NCI-H128 (cell line): ENCODE data around the gene AREL1.

Experiments used
- DNase-seq: peaks from one replicate; lab custom pipeline; 2025; ENCODE audit not compliant: unreplicated experiment; lab: John Stamatoyannopoulos, UW

The AREL1 gene

DNA sequence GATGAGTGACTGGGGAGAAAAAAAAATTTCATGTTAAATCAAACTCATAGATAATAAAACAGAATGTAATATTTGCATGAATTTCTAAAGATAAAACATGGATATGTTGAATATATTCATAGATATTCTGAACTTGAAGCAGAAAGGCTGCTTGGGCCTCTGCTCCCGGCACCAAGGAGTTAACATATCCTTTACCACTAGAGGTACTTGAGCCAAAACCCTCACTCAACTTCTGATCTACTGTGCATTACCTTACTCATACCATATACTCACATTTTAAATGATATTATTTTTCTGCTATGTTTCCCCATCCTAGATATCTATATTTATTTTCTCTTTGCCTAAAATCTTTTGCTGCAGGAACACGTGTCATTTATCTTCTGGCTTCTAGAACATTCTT, 14.9 kb downstream of the AREL1 start:
- no peak for DNase-seq

DNA sequence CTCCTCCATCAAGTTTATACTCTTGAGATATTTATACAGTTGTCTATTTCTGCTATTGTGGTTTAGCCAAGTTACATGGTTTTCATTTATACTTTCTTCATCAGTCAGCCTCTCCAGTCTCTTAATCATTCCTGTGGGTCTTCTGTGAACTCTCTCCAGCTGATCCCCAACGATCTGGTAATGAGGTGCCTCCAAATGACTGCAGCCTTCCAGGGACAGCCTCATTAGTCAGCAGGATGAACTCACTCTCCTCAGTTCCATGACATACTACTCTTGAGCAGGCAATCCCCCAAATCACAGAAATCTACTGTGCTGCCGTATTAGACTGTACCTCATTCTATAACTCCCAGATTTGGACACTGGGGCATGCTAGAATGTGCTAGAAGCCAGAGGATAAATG, 15.3 kb downstream of the AREL1 start:
- no peak for DNase-seq

DNA sequence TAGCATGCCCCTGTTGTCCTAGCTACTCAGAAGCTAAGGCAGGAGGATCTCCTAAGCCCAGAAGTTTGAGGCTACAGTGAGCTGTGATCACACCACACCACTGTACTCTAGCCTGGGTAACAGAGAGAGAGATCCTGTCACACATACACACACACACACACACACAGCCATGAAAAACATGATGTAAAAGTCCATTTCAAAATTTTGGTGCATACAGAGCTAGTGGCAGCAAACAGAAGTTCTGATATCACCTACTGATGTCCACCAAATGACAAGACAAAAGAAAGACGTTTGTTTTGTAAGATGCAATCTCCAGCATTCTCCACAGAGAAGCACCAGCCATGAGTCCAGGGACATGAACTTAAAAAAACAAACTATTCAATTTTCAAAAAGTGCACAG, 15.9 kb downstream of the AREL1 start:
- no peak for DNase-seq

DNA sequence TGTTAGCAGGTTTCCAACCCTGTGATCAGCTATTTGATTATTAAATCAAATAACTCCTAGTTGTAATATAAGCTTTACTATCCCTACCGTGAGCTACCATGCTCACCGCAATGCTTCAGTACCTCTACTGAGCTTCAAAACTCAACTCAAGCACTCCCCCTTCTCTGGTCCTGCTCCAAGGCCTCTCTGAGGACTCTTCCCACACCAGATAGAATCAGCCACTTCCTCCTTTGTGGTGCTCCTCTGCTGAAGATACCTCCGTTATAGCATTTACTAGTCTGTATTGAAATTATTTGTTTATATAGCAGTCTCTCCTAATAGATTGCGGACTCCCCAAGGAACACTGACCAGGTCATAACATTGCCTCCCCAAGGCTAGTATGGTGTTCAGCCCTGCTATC, 17.5 kb downstream of the AREL1 start:
- no peak for DNase-seq

DNA sequence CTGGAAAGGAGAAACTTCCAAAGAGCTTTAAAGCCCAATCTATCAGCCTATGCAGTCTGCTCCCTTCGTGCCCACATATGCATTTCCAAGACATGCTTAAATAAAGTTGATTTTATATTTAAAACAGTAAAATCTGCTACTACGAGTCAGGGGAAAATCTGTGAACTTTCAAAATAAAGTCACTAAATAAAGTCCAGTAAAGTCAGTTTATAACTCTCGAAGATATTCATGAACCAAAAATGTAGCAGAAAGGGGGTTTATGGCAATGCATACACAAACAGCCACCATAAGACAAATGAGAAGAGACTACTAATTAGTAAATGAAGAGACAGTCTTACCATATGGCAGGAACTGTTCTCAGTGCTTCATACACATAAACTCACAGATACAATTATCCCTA, 19.7 kb downstream of the AREL1 start:
- DNase-seq = no peak

DNA sequence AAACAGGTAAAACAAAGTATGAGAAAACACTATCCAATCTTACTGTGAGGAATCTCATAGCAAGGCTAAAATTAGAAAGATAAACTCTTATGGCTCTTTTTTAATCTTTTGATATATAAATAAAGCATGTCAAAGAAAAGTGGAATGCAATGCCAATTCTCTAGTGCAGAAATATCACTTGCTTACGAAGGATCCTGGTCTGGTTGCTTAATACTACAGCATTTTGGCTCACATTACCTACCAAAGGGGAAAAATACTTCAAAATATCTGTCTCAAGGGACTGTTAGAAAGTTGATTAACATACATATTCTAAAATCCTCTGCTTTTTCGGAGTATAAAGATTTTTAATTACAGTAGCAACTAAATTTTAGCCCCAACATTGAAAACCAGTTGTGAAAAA, 21.4 kb downstream of the AREL1 start:
- no peak for DNase-seq

DNA sequence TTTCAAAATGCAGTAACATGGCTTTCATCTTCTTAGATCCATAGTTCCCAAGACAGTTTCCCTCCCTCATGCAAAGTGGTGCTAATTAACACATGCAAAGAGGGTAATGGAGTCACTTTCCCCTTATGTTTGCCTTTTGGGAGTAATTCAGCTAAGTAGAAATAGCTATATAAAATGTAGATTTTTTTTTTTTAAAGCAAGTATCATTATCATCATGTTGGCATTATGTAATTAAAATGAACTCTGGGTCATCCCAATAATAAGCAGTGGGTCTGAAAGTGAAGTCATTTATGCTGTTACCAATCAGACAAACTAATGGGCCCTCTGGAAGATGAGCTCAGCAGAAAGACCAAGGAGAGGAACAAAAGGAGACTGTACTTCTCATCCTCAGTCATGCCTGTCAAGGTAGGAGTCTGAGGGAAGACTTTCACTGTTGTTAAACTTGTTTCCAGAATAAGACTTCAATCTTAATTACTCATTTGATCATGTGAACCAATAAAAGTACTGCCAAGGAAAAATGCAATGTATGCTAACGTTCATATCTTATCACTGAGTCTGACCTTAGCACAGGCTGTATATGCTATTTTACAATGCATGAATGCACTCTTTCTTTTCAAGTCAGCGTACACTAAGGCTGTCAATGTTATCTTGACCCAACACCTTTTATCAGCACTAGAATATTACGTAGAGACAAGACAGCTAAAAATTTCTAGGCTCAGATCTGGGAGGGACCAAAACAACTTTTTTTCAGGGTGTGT, 26.8 kb downstream of the AREL1 start:
- no peak for DNase-seq

DNA sequence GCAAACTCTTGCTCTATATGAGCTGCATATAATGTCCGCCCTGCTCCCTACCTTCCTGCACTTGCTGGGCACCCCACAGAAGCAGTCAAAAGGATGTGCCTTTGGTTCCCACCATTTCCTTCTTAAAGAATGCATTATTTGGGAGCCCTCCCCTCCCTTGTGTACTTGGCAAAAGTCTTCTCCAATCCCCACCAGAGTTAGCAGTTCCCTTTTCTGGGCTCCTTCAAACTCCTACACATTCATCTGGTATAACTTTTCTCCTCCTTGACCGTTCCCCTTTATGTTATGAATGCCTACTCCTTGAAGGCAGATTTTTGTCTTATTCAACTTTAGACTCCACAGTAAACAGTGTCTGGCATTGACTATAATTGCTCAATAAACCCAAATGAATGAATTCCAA, 27.8 kb downstream of the AREL1 start:
- DNase-seq = no peak

DNA sequence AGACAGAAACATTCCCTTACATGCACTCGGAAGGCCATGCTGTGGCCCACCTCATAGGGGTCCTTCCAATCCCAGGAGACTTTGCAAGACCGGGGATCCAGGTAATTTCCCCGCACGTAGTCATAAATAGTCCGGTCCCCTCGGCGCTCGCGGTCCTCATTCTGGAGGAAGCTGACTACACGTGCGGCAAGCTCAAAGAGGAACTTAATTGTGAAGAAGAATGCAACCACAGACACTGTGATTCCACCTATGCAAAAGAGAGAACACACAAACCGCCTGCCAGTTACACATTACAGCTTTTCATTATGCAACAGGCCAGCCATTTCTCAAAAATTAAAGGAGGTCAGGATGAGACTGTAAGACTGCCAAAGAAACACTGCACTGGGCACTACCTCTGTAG, 28.4 kb downstream of the AREL1 start:
- DNase-seq = no peak

DNA sequence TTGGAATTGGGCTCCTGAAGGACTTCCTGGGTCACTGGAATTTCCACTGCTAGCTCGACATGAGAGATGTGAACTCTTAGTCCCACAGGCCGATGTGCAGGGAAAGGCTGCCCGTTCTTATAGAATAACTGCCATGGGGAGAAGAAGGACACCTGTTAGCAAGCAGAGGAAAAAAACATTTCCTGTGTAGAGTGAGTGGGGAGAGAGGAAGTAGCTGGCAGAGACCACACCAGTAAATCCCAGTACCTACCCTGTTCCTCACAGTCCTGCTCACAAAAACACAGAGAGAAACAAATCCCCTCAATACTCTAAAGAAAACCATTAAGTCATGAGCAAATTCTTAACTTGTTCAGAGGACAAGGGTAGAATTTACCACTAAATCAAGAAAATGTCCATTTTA, 29.5 kb downstream of the AREL1 start:
- no peak for DNase-seq

DNA sequence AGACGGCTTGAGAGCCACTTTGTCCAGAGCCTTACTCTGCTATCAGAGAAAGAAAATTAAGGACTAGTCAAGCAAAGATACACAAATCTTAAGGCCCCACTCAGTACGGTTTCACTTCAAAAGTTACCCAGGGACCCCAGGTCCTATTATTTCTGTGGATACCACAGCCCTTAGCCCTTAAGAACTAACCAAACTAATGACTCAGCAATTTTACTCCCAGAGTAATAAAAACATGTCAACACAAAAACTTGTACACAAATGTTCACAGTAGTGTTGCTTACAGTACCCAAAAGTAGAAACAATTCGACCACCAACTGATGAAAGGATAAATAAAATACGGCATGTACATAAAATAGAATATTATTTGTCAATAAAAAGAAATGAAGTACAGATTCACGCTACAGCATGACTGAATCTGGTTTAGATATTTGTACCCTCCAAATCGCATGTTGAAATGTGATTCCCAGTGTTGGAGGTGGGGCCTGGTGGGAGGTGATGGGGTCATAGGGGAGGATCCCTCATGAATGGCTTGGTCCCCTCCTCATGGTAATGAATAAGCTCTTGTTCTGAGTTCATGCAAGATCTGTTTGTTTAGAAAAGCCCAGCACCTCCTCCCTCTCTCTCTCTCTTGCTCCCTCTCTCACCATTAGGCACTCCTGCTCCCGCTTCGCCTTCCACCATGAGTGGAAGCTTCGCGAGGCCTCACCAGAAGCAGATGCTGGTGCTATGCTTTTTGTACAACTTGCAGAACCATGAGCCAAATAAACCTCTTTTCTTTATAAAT, 30.5 kb downstream of the AREL1 start:
- no peak for DNase-seq

DNA sequence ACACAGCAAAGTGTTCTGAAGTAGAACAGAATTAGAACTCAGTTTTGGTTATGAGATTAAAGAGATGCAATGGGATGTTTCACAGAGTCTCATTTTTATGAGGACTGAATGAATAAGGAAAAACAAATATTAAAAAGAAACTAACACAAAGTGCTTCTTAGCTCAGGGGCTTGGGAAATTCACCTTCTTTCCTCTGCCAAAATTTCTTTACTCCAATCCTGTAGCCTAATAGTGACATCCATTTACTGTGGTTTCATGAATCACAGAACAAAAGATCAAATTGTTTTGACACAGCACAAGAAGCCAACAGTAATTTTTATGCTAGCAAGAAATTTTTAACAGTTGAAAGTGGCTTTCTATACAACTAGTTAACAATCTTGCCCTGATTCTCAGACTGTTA, 37.7 kb downstream of the AREL1 start:
- no peak for DNase-seq

DNA sequence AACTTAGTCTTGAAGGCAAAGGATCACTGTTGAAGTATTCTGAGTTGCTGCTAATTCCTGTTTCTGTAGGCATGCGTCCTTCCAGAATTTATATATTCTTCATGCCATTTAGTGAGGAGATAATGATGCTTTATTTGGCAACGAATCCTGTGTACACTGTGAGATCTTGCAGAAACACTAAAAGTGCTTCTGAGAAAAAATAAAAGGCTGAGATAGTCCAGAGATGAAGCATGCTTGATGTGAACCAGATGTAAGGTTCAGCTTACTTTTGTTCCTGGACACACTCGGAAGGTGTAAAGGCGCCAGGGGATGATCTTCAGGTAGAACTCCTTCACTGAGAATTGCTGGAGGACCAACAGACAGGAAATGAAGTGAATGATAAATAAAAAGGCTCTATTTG, 39.1 kb downstream of the AREL1 start:
- DNase-seq = no peak

DNA sequence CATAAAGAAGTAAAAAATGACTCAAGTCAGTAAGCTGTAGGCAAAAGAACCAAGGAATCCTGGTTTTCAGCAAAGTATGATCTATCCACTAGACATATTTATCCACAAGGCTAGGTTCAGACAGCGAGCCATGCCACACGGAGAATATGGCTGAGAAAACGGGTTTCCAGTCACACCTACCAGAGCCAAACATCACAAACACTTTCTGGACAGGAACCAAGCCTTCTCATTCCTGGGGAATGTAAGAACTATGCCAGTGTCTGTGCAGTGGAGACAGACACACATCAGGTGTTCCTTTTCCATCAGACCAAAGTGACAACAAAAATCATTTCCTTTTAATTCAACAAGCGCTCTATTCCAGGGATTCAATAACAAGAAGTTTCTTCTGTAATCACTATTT, 41.1 kb downstream of the AREL1 start:
- no peak for DNase-seq

DNA sequence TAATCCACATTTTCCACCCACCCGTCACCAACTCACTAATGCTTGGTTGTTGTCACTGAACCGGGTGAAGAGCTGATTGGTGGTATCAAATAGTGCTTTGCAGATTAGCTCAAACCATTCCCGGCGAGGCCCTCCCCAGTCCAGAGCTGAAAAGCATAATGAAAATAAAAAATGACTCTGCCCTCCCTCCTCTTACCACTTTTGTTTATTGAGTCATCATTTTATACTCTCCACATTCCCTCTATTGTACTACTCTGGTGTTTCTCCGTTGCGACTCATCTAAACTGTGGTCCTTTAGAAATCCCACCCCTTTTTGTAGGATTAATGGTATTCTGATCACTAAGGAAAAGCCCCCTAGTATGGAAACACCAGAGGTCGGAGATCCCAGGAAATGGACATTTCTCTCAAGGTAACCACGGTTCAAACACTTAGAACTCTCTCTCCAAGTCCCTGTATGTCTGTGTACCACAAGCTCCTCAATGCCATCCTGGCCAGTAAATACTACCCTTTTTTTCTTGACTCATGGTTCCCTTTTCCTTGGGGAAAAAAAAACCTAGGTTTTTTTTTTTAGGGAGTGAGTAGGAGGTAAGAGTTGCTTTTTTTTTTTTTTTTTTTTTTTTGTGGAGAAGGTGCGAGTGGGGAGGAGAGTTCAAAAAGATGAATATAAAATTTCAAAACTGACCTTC, 42.0 kb downstream of the AREL1 start:
- no peak for DNase-seq

DNA sequence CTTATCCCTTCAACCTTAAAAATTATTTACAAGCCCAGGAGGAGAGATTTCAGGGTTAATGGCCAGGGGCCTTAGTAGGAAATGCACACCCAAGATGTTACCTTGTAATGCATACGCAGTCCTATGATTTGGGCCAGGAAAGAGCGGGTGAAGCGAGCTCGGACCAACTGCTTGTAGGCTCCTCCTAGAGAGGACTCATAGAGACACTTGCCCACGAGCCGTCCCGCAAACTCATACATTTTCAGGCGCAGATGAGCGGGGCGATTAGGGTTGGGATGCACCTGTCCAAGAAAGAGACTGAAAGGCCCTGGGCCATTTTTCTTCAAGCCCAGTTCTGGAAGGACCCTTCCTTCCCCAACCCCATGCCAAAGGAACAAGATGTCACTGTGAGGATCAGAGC, 43.0 kb downstream of the AREL1 start:
- DNase-seq = no peak

DNA sequence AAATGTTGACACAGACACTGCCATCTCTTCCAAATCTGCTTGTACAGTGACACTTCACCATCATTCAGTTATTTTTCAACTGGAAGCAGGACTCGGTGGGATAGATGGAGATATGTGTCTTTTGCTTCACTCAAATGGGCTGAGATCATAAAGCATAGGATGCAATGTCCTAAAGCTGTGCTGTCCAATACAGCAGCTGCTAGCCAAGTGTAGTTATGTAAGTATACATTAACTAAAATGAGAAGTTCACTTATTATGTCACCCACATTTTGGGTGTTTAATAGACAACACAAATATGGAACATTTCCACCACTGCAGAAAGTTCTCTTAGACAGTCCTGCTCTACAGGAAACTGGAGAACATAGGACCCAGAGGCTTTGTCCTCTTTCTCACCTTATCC, 43.6 kb downstream of the AREL1 start:
- no peak for DNase-seq

DNA sequence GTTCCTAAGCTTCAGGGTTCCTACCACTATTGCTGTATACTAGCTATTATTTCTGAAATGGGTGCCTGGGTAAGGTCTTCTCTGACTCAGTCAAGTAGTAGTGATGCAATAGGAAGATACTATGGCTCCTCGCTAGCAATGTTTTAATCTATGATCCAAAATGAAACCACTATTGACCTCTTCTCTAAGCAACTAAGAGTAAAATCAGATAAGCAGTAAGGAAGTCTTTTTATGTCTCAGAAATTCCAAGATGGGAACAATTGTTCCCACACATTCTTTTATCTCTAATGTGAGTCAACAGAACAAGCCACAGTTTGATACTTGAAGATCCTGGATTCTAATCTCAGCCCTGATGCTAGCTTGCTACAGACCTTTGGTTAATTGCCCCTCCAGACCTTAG, 45.1 kb downstream of the AREL1 start:
- DNase-seq = no peak

DNA sequence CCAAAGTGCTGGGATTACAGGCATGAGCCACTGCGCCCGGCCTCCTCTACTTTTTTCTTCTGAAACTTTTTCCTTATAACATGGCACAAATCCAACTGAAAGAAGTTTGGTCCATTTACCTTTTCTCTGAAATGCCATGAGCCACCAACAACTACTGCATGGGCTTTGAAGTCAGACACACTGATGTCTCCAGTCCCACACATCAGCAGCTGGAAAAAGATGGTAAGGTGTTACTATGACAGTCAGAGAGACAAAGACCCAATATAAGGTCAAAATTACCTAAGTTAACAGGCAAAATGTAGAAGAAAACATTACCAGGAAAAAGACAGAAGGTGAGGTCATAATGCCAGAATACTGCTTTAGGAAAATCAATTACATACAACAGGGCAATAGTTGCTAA, 48.2 kb downstream of the AREL1 start:
- no peak for DNase-seq

DNA sequence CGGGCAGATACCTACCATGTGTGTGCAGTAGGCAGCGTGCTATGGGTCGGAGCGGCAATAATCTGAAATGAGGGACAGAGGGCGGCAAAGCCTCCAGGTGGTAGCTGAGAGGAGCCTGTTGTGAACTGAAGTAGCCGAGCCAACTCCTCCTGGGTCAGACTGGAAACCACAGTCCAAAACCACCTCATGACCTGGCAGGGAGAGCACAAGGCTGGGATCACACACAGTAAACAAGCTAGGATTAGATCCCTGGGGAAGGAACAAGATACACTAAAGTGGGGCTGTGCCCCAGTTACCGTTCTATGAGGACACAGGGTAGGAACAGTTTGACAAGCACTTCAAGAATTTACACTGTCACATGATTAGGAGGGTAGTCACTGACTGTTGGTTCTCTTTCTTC, 49.0 kb downstream of the AREL1 start:
- no peak for DNase-seq

DNA sequence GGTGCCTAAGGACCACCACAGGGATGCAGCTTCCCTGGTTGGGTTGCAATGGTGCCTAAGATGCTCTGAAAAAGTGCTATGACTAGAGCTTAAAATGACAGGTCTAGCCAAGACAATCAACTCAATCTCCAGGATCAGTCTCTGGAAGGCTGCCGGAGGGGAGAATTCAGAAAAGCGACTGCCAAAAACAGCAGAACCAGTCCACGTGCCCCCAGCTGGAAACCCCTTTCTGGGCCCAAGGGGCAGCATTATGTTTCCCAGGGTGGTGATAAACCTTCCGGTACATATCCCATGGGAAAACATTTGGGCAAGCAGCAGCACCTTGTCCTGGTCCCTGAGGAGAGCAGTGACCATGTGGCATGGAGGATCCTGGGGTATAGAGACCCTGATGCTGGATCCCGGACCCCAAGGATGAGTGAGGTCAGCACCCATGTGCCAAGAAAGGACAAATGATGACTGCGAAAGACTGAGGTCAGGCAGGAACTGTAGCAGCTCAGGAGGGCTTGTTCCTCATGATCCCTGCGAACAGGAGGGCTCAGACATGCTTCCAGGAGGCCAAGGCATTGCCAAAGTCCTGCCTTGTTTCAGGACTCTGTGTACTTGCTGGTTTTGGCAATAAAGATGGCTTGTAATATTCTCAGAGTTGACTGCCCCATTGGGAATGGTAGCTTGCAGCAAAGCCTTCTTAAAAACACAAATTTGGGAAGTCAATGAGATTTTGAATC, 51.0 kb downstream of the AREL1 start:
- DNase-seq = no peak

DNA sequence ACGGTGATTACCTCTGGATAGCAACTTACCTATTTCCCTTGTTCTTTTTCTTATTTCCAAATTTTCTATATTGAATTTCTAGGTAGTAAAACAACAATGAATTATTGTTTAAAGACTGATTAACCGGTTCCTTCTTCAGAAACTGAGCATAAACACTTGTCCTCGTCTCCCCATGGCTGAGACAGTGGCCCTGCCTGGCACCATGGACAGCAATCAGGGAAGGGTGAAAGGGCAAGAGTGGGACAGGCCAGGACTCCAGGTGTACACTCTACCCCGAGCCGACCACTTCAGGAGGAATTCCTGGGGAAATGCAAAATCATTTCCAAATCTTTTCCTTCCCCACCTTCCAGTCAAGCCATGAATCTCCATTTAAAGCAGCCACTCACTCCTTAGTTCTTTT, 52.0 kb downstream of the AREL1 start:
- no peak for DNase-seq
